ENCODE measurements around the gene SYN1.

SYN1 gene

GRCh38 chrX:47572773-47573340 lies 46.8 kb downstream of the SYN1 start:
- peak overlapping the region; percentile 51 for H4K8ac ChIP-seq (ENCODE audit: low read depth, low read length)
- H2AK5ac ChIP-seq (ENCODE audit: low read length): peak overlapping the region; percentile 84
- no peaks in the 10 kb centered on the region for H3K27me3 ChIP-seq (ENCODE audit: insufficient read depth, low read length)
- H2BK5ac ChIP-seq (ENCODE audit: low read depth, low read length, poor library complexity): peak overlapping the region; percentile 33
- WGBS (ENCODE audit: extremely low coverage, insufficient coverage, insufficient read length): no CpG with 5 or more reads among the region's 9 CpGs
- peaks cover 3% of the 10 kb centered on the region for H3K79me2 ChIP-seq (ENCODE audit: control insufficient read depth, insufficient read depth, low read length, poor library complexity)
- peak overlapping the region; percentile 76 for H2BK120ac ChIP-seq (ENCODE audit: insufficient read depth, low read length, poor library complexity)
- H3K9ac ChIP-seq (ENCODE audit: low read length): no peak overlapping the region
- peak overlapping the region; percentile 65 for H2BK12ac ChIP-seq (ENCODE audit: low read length)
- peak overlapping the region; percentile 65 for H3K4ac ChIP-seq (ENCODE audit: low read depth, low read length)
- peak overlapping the region; percentile 93 for H3K27ac ChIP-seq (ENCODE audit: low read depth, low read length)
- H3K4me3 ChIP-seq (ENCODE audit: low read depth, low read length): no peak overlapping the region
- H3K23ac ChIP-seq (ENCODE audit: low read length): no peak overlapping the region
- peak overlapping the region; percentile 40 for H3K18ac ChIP-seq (ENCODE audit: low read length)
- H3K14ac ChIP-seq (ENCODE audit: low read length): peak overlapping the region; percentile 34
- no peak for DNase-seq
- no peak overlapping the region for H4K12ac ChIP-seq (ENCODE audit: low read depth, low read length)
- H3K79me1 ChIP-seq (ENCODE audit: low read length): peaks cover 14% of the 10 kb centered on the region
- H3K4me2 ChIP-seq (ENCODE audit: low read length): no peak overlapping the region
- H3K9me3 ChIP-seq (ENCODE audit: insufficient read depth, low read depth, low read length): peaks cover 2% of the 10 kb centered on the region
- peaks cover 17 to 24% of the 10 kb centered on the region in 2 experiments for H3K4me1 ChIP-seq (ENCODE audit: control insufficient read depth in 1 of 2, insufficient read depth in 2 of 2, low read length in 2 of 2)
- H2AFZ ChIP-seq (ENCODE audit: insufficient read depth, low read length, poor library complexity): peak overlapping the region; percentile 45
- peak overlapping the region; percentile 76 for H4K91ac ChIP-seq (ENCODE audit: low read depth, low read length)
- H3K36me3 ChIP-seq (ENCODE audit: control insufficient read depth in 1 of 2, insufficient read depth in 2 of 2, low read length in 2 of 2): peaks cover 28 to 34% of the 10 kb centered on the region in 2 experiments

GRCh38 chrX:47571896-47572295 lies 47.8 kb downstream of the SYN1 start:
- H3K4ac ChIP-seq (ENCODE audit: low read depth, low read length): no peak overlapping the region
- H3K9me3 ChIP-seq (ENCODE audit: insufficient read depth, low read depth, low read length): peaks cover 2% of the 10 kb centered on the region
- H3K18ac ChIP-seq (ENCODE audit: low read length): no peak overlapping the region
- no peak overlapping the region for H4K12ac ChIP-seq (ENCODE audit: low read depth, low read length)
- DNase-seq: no peak
- no peak overlapping the region for H2BK5ac ChIP-seq (ENCODE audit: low read depth, low read length, poor library complexity)
- H2BK120ac ChIP-seq (ENCODE audit: insufficient read depth, low read length, poor library complexity): no peak overlapping the region
- H4K91ac ChIP-seq (ENCODE audit: low read depth, low read length): no peak overlapping the region
- peaks cover 33 to 41% of the 10 kb centered on the region in 2 experiments for H3K36me3 ChIP-seq (ENCODE audit: control insufficient read depth in 1 of 2, insufficient read depth in 2 of 2, low read length in 2 of 2)
- no peak overlapping the region for H3K4me3 ChIP-seq (ENCODE audit: low read depth, low read length)
- H3K14ac ChIP-seq (ENCODE audit: low read length): no peak overlapping the region
- peaks cover 3% of the 10 kb centered on the region for H3K79me2 ChIP-seq (ENCODE audit: control insufficient read depth, insufficient read depth, low read length, poor library complexity)
- no peak overlapping the region for H3K27ac ChIP-seq (ENCODE audit: low read depth, low read length)
- peaks cover 12 to 18% of the 10 kb centered on the region in 2 experiments for H3K4me1 ChIP-seq (ENCODE audit: control insufficient read depth in 1 of 2, insufficient read depth in 2 of 2, low read length in 2 of 2)
- no peak overlapping the region for H3K4me2 ChIP-seq (ENCODE audit: low read length)
- no peak overlapping the region for H2AFZ ChIP-seq (ENCODE audit: insufficient read depth, low read length, poor library complexity)
- H3K23ac ChIP-seq (ENCODE audit: low read length): no peak overlapping the region
- H2AK5ac ChIP-seq (ENCODE audit: low read length): no peak overlapping the region
- H3K9ac ChIP-seq (ENCODE audit: low read length): no peak overlapping the region
- no peaks in the 10 kb centered on the region for H3K27me3 ChIP-seq (ENCODE audit: insufficient read depth, low read length)
- no peak overlapping the region for H2BK12ac ChIP-seq (ENCODE audit: low read length)
- WGBS (ENCODE audit: extremely low coverage, insufficient coverage, insufficient read length): no CpG with 5 or more reads among the region's 13 CpGs
- no peak overlapping the region for H4K8ac ChIP-seq (ENCODE audit: low read depth, low read length)
- H3K79me1 ChIP-seq (ENCODE audit: low read length): peaks cover 13% of the 10 kb centered on the region

GRCh38 chrX:47571215-47571614 lies 48.4 kb downstream of the SYN1 start:
- H3K4me2 ChIP-seq (ENCODE audit: low read length): no peak overlapping the region
- no peaks in the 10 kb centered on the region for H3K27me3 ChIP-seq (ENCODE audit: insufficient read depth, low read length)
- no peak overlapping the region for H4K12ac ChIP-seq (ENCODE audit: low read depth, low read length)
- H3K36me3 ChIP-seq (ENCODE audit: control insufficient read depth in 1 of 2, insufficient read depth in 2 of 2, low read length in 2 of 2): peaks cover 38 to 47% of the 10 kb centered on the region in 2 experiments
- no peak overlapping the region for H3K14ac ChIP-seq (ENCODE audit: low read length)
- no peak for DNase-seq
- H2AK5ac ChIP-seq (ENCODE audit: low read length): no peak overlapping the region
- no CpG with 5 or more reads among the region's 11 CpGs for WGBS (ENCODE audit: extremely low coverage, insufficient coverage, insufficient read length)
- peaks cover 12 to 18% of the 10 kb centered on the region in 2 experiments for H3K4me1 ChIP-seq (ENCODE audit: control insufficient read depth in 1 of 2, insufficient read depth in 2 of 2, low read length in 2 of 2)
- no peak overlapping the region for H3K4me3 ChIP-seq (ENCODE audit: low read depth, low read length)
- H4K8ac ChIP-seq (ENCODE audit: low read depth, low read length): no peak overlapping the region
- no peak overlapping the region for H4K91ac ChIP-seq (ENCODE audit: low read depth, low read length)
- H2BK5ac ChIP-seq (ENCODE audit: low read depth, low read length, poor library complexity): no peak overlapping the region
- peak overlapping the region; percentile 11 for H2BK120ac ChIP-seq (ENCODE audit: insufficient read depth, low read length, poor library complexity)
- no peak overlapping the region for H3K18ac ChIP-seq (ENCODE audit: low read length)
- H3K9ac ChIP-seq (ENCODE audit: low read length): no peak overlapping the region
- H3K9me3 ChIP-seq (ENCODE audit: insufficient read depth, low read depth, low read length): peaks cover 2% of the 10 kb centered on the region
- no peak overlapping the region for H2AFZ ChIP-seq (ENCODE audit: insufficient read depth, low read length, poor library complexity)
- H2BK12ac ChIP-seq (ENCODE audit: low read length): no peak overlapping the region
- no peak overlapping the region for H3K4ac ChIP-seq (ENCODE audit: low read depth, low read length)
- H3K27ac ChIP-seq (ENCODE audit: low read depth, low read length): no peak overlapping the region
- H3K79me2 ChIP-seq (ENCODE audit: control insufficient read depth, insufficient read depth, low read length, poor library complexity): peaks cover 3% of the 10 kb centered on the region
- peaks cover 13% of the 10 kb centered on the region for H3K79me1 ChIP-seq (ENCODE audit: low read length)
- no peak overlapping the region for H3K23ac ChIP-seq (ENCODE audit: low read length)

DNA sequence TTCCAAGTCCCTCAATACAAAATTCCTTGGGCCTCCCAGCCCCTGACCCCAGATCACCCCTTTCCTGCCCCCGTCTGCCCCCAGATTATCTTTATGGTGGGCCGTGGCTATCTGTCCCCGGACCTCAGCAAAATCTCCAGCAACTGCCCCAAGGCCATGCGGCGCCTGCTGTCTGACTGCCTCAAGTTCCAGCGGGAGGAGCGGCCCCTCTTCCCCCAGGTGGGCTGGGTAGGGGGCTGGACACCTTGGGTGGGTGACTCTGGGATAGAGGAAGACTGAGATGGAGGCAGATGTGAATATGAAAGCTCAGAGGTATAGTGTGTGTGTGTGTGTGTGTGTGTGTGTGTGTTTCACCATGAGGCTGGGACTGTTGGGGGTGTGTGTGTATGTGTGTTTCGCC lies 48.9 kb downstream of the SYN1 start:
- Histone ChIP-seq H2BK120ac (ENCODE audit: insufficient read depth, low read length, poor library complexity) (no peak overlapping the region), H3K14ac (ENCODE audit: low read length) (no peak overlapping the region), H2AFZ (ENCODE audit: insufficient read depth, low read length, poor library complexity) (no peak overlapping the region), H3K4me1 (ENCODE audit: control insufficient read depth in 1 of 2, insufficient read depth in 2 of 2, low read length in 2 of 2) (peaks cover 12 to 18% of the 10 kb centered on the region in 2 experiments), H4K8ac (ENCODE audit: low read depth, low read length) (no peak overlapping the region), H3K9ac (ENCODE audit: low read length) (no peak overlapping the region), H2BK12ac (ENCODE audit: low read length) (no peak overlapping the region), H3K18ac (ENCODE audit: low read length) (no peak overlapping the region), H3K27ac (ENCODE audit: low read depth, low read length) (no peak overlapping the region), H2AK5ac (ENCODE audit: low read length) (no peak overlapping the region), H3K36me3 (ENCODE audit: control insufficient read depth in 1 of 2, insufficient read depth in 2 of 2, low read length in 2 of 2) (peaks cover 38 to 47% of the 10 kb centered on the region in 2 experiments), H2BK5ac (ENCODE audit: low read depth, low read length, poor library complexity) (no peak overlapping the region), H3K9me3 (ENCODE audit: insufficient read depth, low read depth, low read length) (peaks cover 2% of the 10 kb centered on the region), H3K4me2 (ENCODE audit: low read length) (no peak overlapping the region), H4K12ac (ENCODE audit: low read depth, low read length) (peak overlapping the region; percentile 22), H3K79me2 (ENCODE audit: control insufficient read depth, insufficient read depth, low read length, poor library complexity) (peaks cover 3% of the 10 kb centered on the region), H3K4me3 (ENCODE audit: low read depth, low read length) (no peak overlapping the region), H3K27me3 (ENCODE audit: insufficient read depth, low read length) (no peaks in the 10 kb centered on the region), H4K91ac (ENCODE audit: low read depth, low read length) (no peak overlapping the region), H3K4ac (ENCODE audit: low read depth, low read length) (no peak overlapping the region), H3K23ac (ENCODE audit: low read length) (no peak overlapping the region), H3K79me1 (ENCODE audit: low read length) (peaks cover 13% of the 10 kb centered on the region)
- DNase-seq: no peak
- WGBS (ENCODE audit: extremely low coverage, insufficient coverage, insufficient read length): no CpG with 5 or more reads among the region's 8 CpGs
